K562 (cell line): Measurements from ENCODE around the gene CNNM4. TPM values are rescaled to one million over a fixed set of nuclear protein-coding genes. Genes with fewer than 3 reads are reported as not detected.
A peak's percentile ranks its signal among the peaks of the same experiment; 100 is the strongest.

Experiments
- ATAC-seq: fragments of 200-7000 bp; cut with Tn5 transposase; 3 replicates; pipeline ENCODE4 v1.9.1; 2020; ENCODE audit warnings: moderate library complexity
- BruUV-seq: library from RNA; stranded (reverse); fragments of 400-500 nt; replicated peaks from 2 replicates; lab custom pipeline; 2021; lab: Mats Ljungman, UMichigan
- CTCF ChIA-PET: fragments of 300-600 bp; formaldehyde crosslinking; extraction: SDS; loops from one replicate; lab custom pipeline; 2021; ENCODE audit warnings: low intra/inter-chr PET ratio; lab: Yijun Ruan, JAX
- POLR2A ChIA-PET: fragments of 300-600, 350-650 bp; sonication (Branson Sonifier 250); formaldehyde crosslinking; extraction: SDS; loops from one replicate; lab custom pipeline; 2021; ENCODE audit warnings: antibody characterized with exemption, inconsistent platforms; lab: Yijun Ruan, JAX
- DNase-seq, 4 experiments: peaks; one replicate each; pipeline versions ENCODE4 v3.0.0 to v3.0.0-alpha.2; 2011 to 2018; ENCODE audit warnings: low spot score in 3 of 4, mixed read lengths in 3 of 4; ENCODE audit errors: extremely low read depth in 1 of 4
- FAIRE-seq: peaks from 2 replicates; lab custom pipeline; 2011; peaks lifted over from hg19 to GRCh38; lab: Jason Lieb, UNC
- H2AFZ ChIP-seq: 2 replicates; pipeline ENCODE4 v1.6.0; 2011; ENCODE audit warnings: low read depth, low read length, control low read depth, inconsistent platforms
- H3K27ac ChIP-seq: fragments of 200-600 bp; 3 replicates; pipeline ENCODE4 v1.8.0; 2011; ENCODE audit warnings: low read depth, mild to moderate bottlenecking, control low read depth, inconsistent platforms, low read length, moderate library complexity, mixed read lengths; ENCODE audit errors: extremely low read depth
- H3K27me3 ChIP-seq, 2 experiments: fragments of 300-600 bp in 1 of 2; 2 replicates in 1 of 2; 3 replicates in 1 of 2; pipeline versions ENCODE4 v1.6.0 to v1.8.0; 2011; ENCODE audit warnings: inconsistent platforms in 2 of 2, low read length in 2 of 2, mild to moderate bottlenecking in 1 of 2, mixed read lengths in 1 of 2, moderate library complexity in 1 of 2; ENCODE audit not compliant: control insufficient read depth in 2 of 2, insufficient read depth in 2 of 2
- H3K36me3 ChIP-seq: fragments of 300-600 bp; 3 replicates; pipeline ENCODE4 v1.8.0; 2011; ENCODE audit warnings: mild to moderate bottlenecking, low read length, inconsistent platforms; ENCODE audit not compliant: control insufficient read depth, insufficient read depth
- H3K4me1 ChIP-seq, 2 experiments: fragments of 200-600 bp in 1 of 2; replicated peaks in 1 of 2; 2 replicates in 1 of 2; 3 replicates in 1 of 2; pipeline versions ENCODE4 v1.5.1 to v1.8.0; 2011; ENCODE audit warnings: inconsistent platforms in 2 of 2, low read length in 2 of 2, mild to moderate bottlenecking in 1 of 2, mixed read lengths in 1 of 2, moderate library complexity in 1 of 2; ENCODE audit not compliant: control insufficient read depth in 2 of 2, insufficient read depth in 2 of 2
- H3K4me2 ChIP-seq: 2 replicates; pipeline ENCODE4 v1.6.1; 2011; ENCODE audit warnings: low read length, control low read depth, inconsistent platforms, mixed read lengths; ENCODE audit not compliant: insufficient read depth
- H3K4me3 ChIP-seq: fragments of 200-600 bp; sonication (generic), shearing (Covaris generic); 2 replicates; pipeline ENCODE4 v1.5.1; 2016; ENCODE audit warnings: control low read depth, inconsistent platforms
- H3K79me2 ChIP-seq: fragments of 200-600 bp; 3 replicates; pipeline ENCODE4 v1.8.0; 2011; ENCODE audit warnings: low read length, inconsistent platforms; ENCODE audit not compliant: control insufficient read depth, insufficient read depth
- H3K9ac ChIP-seq, 2 experiments: 2 replicates each; pipeline versions ENCODE4 v1.6.0 to v1.6.1; 2011; ENCODE audit warnings: low read depth in 2 of 2, low read length in 2 of 2, control low read depth in 1 of 2, inconsistent platforms in 1 of 2, mild to moderate bottlenecking in 1 of 2, mixed read lengths in 1 of 2; ENCODE audit not compliant: insufficient read depth in 1 of 2
- H3K9me1 ChIP-seq: one replicate; pipeline ENCODE4 v1.6.0; 2011; ENCODE audit warnings: inconsistent platforms, mild to moderate bottlenecking, low read length, moderate library complexity; ENCODE audit not compliant: control insufficient read depth, insufficient read depth
- H3K9me3 ChIP-seq: replicated peaks from 2 replicates; pipeline ENCODE4 v1.5.1; 2011; ENCODE audit warnings: low read depth, low read length, inconsistent platforms; ENCODE audit not compliant: control insufficient read depth, insufficient read depth
- H4K20me1 ChIP-seq: replicated peaks from 2 replicates; pipeline ENCODE4 v1.6.1; 2011; ENCODE audit warnings: low read length, inconsistent platforms, mixed read lengths; ENCODE audit not compliant: control insufficient read depth, insufficient read depth
- CCAR2 ChIP-seq: fragments of 200-400 bp; formaldehyde crosslinking; IDR thresholded peaks from 2 replicates; pipeline ENCODE4 v1.6.1; 2017; ENCODE audit warnings: mild to moderate bottlenecking, low read depth, low read length
- IFI16 ChIP-seq: fragments of 250-450 bp; sonication (Bioruptor Pico); IDR thresholded peaks from 2 replicates; pipeline ENCODE4 v2.1.2; 2022; ENCODE audit warnings: mild to moderate bottlenecking, inconsistent platforms
- NBN ChIP-seq: fragments of 450-650 bp; IDR thresholded peaks from 2 replicates; pipeline ENCODE4 v1.6.1; 2016; ENCODE audit warnings: low read depth, mild to moderate bottlenecking
- STAG1 ChIP-seq: sonication (generic); formaldehyde crosslinking; IDR thresholded peaks from 2 replicates; pipeline ENCODE4 v1.5.0; 2020; ENCODE audit warnings: missing genetic modification reagents, borderline replicate concordance
- WHSC1 ChIP-seq: IDR thresholded peaks from one replicate; pipeline ENCODE4 v1.6.1; 2012; ENCODE audit warnings: low read length, control low read depth, inconsistent platforms
- ZNF609 ChIP-seq: sonication (generic); formaldehyde crosslinking; IDR thresholded peaks from 2 replicates; pipeline ENCODE4 v1.8.1; 2023; ENCODE audit warnings: missing genetic modification reagents, mild to moderate bottlenecking, borderline replicate concordance
- WGBS: fragments of 100-300 bp; shearing (Covaris generic); methylation state at CpG from one replicate; pipeline ENCODE4 v1.1.6; 2016; ENCODE audit warnings: low coverage, mixed read lengths; ENCODE audit not compliant: insufficient coverage; ENCODE audit errors: missing lambda C conversion rate; 5-methylcytosine and 5-hydroxymethylcytosine counted together
- in situ Hi-C: fragments of 300-500 bp; cut with MboI; formaldehyde crosslinking; loops from 4 replicates; pipeline ENCODE4 v1.15.0; 2018; ENCODE audit warnings: inconsistent platforms, mixed read lengths
- intact Hi-C: fragments of 100-400 bp; cut with micrococcal nuclease; formaldehyde crosslinking; loops from 2 replicates; pipeline ENCODE4 v1.14.2; 2022
- polyA plus RNA-seq, 8 experiments: library from polyadenylated mRNA; depleted of rRNA in 4 of 8; stranded (reverse) in 5 of 8; unstranded in 3 of 8; fragments of >200 nt; fragmentation: Nextera tagmentation in 2 of 8; fragmentation: Illumina TruSeq in 1 of 8; extraction: Ambion mirVana in 2 of 8; extraction: Trizol in 1 of 8; gene quantifications; 2 replicates each; pipeline versions ENCODE4 v1.2.1 to v1.2.3, GENCODE V29; 2011 to 2014; ENCODE audit warnings: inconsistent platforms in 1 of 8, missing spikeins in 1 of 8
- total RNA-seq, 7 experiments: library from RNA; depleted of rRNA in 6 of 7; stranded (reverse); fragments of >200 nt in 6 of 7; fragmentation: Illumina TruSeq in 2 of 7; extraction: Trizol in 2 of 7; gene quantifications; 2 replicates each; pipeline versions ENCODE4 v1.2.1 to v1.2.3, GENCODE V29; 2011 to 2021; ENCODE audit warnings: low replicate concordance in 1 of 7
- TF ChIP-seq, protein P1 (sequence below): fragments of 450-650 bp; IDR thresholded peaks from 2 replicates; pipeline ENCODE4 v1.6.1; 2016; ENCODE audit warnings: low read depth, mild to moderate bottlenecking, moderate library complexity

Gene CNNM4
- total and polyA plus RNA-seq, 9 of the 15 experiments (the other 6 are each of a cell fraction or from before 2014, with no cell fraction given), result 0.96 to 6.3 (median 2.8) TPM

DNA sequence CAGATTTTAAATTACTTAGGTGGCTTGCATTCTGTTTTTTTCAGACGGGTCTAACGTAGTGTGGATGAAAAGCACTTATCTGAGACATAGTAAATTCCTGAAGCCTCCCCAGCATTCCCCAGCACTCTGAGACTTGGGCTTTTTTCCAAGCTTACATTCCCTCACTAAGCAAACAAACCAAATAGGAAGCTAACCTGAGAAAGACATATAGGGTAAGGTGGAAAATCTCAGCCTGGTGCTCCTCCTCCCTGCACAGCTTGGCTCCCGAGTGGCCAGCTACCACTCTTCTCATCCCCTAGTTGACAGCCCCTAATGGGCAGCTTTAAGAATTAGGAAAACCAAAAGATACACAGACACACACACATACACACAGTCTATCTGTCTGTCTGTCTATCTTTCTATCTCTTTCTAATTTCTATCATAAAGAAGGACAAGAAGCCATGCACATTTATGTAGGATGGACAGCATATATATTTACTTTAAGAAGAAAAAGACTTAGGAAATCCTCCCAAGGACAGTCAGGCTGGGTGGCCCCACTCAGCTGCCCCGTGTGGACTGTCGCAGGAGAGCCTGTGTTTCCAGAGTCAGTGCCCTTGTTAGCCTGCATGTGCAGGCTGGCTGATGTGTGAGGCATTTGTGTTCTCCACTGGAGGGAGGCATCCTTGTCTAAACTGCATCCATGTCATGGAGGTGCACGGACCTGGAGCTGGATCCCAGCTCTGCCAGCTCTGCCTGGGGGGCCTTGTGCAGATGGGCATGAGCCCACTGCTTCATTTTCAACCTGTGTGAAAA lies 63.6 kb downstream of the CNNM4 start (continued):
- no peak for TF ChIP-seq WHSC1
- TF ChIP-seq, protein P1, sequence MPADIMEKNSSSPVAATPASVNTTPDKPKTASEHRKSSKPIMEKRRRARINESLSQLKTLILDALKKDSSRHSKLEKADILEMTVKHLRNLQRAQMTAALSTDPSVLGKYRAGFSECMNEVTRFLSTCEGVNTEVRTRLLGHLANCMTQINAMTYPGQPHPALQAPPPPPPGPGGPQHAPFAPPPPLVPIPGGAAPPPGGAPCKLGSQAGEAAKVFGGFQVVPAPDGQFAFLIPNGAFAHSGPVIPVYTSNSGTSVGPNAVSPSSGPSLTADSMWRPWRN, result no peak
- TF ChIP-seq CCAR2, result no peak
- no peak for TF ChIP-seq NBN

DNA sequence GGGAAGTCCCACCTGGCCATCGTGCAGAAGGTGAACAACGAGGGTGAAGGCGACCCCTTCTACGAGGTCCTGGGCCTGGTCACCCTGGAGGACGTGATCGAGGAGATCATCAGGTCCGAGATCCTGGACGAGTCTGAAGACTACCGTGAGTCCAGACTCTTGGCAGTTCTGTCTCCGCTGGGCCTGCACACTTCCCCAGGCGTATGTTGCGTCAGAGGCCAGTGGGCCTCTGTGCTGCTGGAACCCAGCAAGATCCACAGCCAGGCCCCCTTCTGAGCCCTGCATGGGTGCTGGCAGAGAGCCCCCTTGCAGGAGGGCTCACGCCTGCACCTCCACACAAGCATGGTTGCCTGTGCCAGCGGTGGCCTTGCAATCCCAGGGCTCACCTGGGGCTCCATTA lies 64.4 kb downstream of the CNNM4 start:
- peaks cover 23% of the 10 kb centered on the region for H4K20me1 ChIP-seq
- POLR2A ChIA-PET, result interaction anchor here (0.6 to 1.9 kb wide), 2 partner anchors 9 to 163 kb away, joined by 3 to 8 read pairs; no protein-coding TSS in a partner anchor
- FAIRE-seq (no peak), ATAC-seq (no peak)
- peak overlapping the region in 1 of 2 experiments; percentile 68; a peak in 1 of 4 replicates for H3K9ac ChIP-seq
- no peak overlapping the region for H3K4me2 ChIP-seq
- H3K79me2 ChIP-seq, result peaks cover 21% of the 10 kb centered on the region
- WGBS, result 87% methylated on average over 10 of the region's 14 CpGs
- H3K36me3 ChIP-seq, result peaks cover 79% of the 10 kb centered on the region
- TF ChIP-seq ZNF609 (CRISPR knock-in tag) (no peak), STAG1 (CRISPR knock-in tag) (no peak), IFI16 (CRISPR knock-in tag) (no peak)
- TF ChIP-seq, all 486 proteins: peak for 0
- DNase-seq, result no peak
- intact Hi-C loops, result no loop called here
- in situ Hi-C loops, result no loop called here
- BruUV-seq, result no TSS peak
- Histone ChIP-seq H3K27me3 (no peaks in the 10 kb centered on the region), H3K27ac (no peak overlapping the region), H2AFZ (no peak overlapping the region), H3K4me3 (no peak overlapping the region), H3K9me1 (peaks cover 4% of the 10 kb centered on the region), H3K9me3 (no peaks in the 10 kb centered on the region), H3K4me1 (peaks cover 6 to 12% of the 10 kb centered on the region in 2 experiments; a peak in 4 of 5 replicates)
- CTCF ChIA-PET, result no interaction called here
